Fibroblast of skin of right biceps (primary cell): ENCODE data around the gene GMCL1.
"Not testable (repeated sequence)": the region's sequence is repeated elsewhere in the genome, so short reads cannot be mapped to it uniquely, and the experiment has no call there.

Source experiments
- DNase-seq: peaks from one replicate; pipeline ENCODE4 v3.0.0-alpha.2; 2013

The GMCL1 gene

GRCh38 chr2:69848186-69848790, 18.8 kb downstream of the GMCL1 start:
- DNase-seq, result no peak

- DNase-seq, result no peak
These were observed 28.8 kb downstream of the GMCL1 start for GRCh38 chr2:69858261-69858660.

- no peak for DNase-seq
These were observed 33.8 kb downstream of the GMCL1 start for GRCh38 chr2:69863298-69863697.

- no peak for DNase-seq
These were observed 59.0 kb downstream of the GMCL1 start for GRCh38 chr2:69888451-69888850.

GRCh38 chr2:69889302-69889701, 59.8 kb downstream of the GMCL1 start:
- DNase-seq, result no peak

GRCh38 chr2:69890881-69891280, 61.4 kb downstream of the GMCL1 start:
- DNase-seq, result no peak

- peak; percentile 6 for DNase-seq
These were observed 63.5 kb downstream of the GMCL1 start for GRCh38 chr2:69892838-69893424.

- peak; percentile 85 for DNase-seq
These were observed 64.5 kb downstream of the GMCL1 start, which contains the start of gene SNRNP27 for GRCh38 chr2:69893684-69894551. SNRNP27 (plus strand) TSS chr2:69893956; CDS start chr2:69893985, 29 bp downstream.

GRCh38 chr2:69894737-69895136, 65.3 kb downstream of the GMCL1 start:
- not testable (repeated sequence) for DNase-seq

GRCh38 chr2:69902213-69902922, 72.9 kb downstream of the GMCL1 start:
- DNase-seq, result no peak

GRCh38 chr2:69907216-69907615, 77.8 kb downstream of the GMCL1 start:
- DNase-seq, result no peak

- DNase-seq, result peak; percentile 64
These were observed 82.6 kb downstream of the GMCL1 start for GRCh38 chr2:69911985-69912563.

GRCh38 chr2:69914164-69914949, 84.9 kb downstream of the GMCL1 start:
- peak; percentile 100 for DNase-seq

- no peak for DNase-seq
These were observed 85.8 kb downstream of the GMCL1 start, which contains the start of gene MXD1 for GRCh38 chr2:69914950-69915945. MXD1 (plus strand) TSS chr2:69915109; CDS start chr2:69915331, 222 bp downstream.

GRCh38 chr2:69916106-69916505, 86.6 kb downstream of the GMCL1 start:
- no peak for DNase-seq

GRCh38 chr2:69917852-69918251, 88.4 kb downstream of the GMCL1 start:
- peak; percentile 76 for DNase-seq

- DNase-seq, result no peak
These were observed 88.9 kb downstream of the GMCL1 start for GRCh38 chr2:69918401-69918800.

GRCh38 chr2:69923116-69923515, 93.7 kb downstream of the GMCL1 start:
- DNase-seq, result no peak

- no peak for DNase-seq
These were observed 97.5 kb downstream of the GMCL1 start for GRCh38 chr2:69926849-69927515.
